ENCODE data around the gene HES3. TPM values are rescaled to one million over a fixed set of nuclear protein-coding genes. Genes with fewer than 3 reads are reported as not detected.

The HES3 gene
- total and polyA plus RNA-seq, 10 of the 15 experiments (the other 5 are each of a cell fraction or from before 2014, with no cell fraction given), result not detected

DNA sequence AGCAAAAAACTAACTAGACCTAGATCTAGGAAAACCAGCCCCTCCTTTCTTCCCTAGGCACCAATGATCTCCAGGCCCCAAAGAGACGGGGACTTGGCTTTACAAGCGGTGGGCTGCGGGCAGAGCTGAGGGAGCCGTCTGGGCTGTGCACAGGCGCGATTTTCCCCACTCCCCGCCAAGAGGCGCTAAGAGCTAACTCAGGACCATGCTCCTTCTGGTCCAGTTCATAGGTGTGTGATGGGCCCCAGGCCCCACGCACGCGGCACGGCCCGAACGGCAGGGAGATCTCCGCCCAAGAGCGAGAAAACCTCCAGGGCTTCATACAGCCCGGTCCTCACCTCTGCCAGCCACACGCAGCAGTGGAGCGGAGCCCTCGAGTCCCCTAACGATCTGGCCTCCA, 24.4 kb downstream of the HES3 start:
- no peaks in the 10 kb centered on the region for H3K9me3 ChIP-seq (replicated peaks; ENCODE audit: control insufficient read depth, insufficient read depth, low read length)
- no peak overlapping the region for H3K27ac ChIP-seq (ENCODE audit: control insufficient read depth, insufficient read depth)
- DNase-seq (ENCODE audit: low read depth, low spot score) (no peak), ATAC-seq (no peak), FAIRE-seq (no peak)
- in situ Hi-C loops (cut with MboI) (no loop called here), intact Hi-C loops (cut with micrococcal nuclease; ENCODE audit: unreplicated experiment) (no loop called here)
- H3K79me2 ChIP-seq (ENCODE audit: control insufficient read depth, insufficient read depth, low read length), result no peaks in the 10 kb centered on the region
- 97% methylated on average over 21 of the region's 21 CpGs for WGBS (ENCODE audit: insufficient coverage, insufficient replicate concordance, low lambda C conversion rate, missing lambda C conversion rate)
- no peaks in the 10 kb centered on the region; the same call in 1 of the 2 replicates for H4K20me1 ChIP-seq (ENCODE audit: control insufficient read depth, insufficient read depth)
- no peak for TF ChIP-seq ZNF274 (IDR thresholded peaks at IDR 0.05; ENCODE audit: insufficient read depth, insufficient read length)
- no peak for TF ChIP-seq RCOR1 (conservative IDR thresholded peaks at IDR 0.05; ENCODE audit: low read depth, low read length)
- TF ChIP-seq ETV6 (conservative IDR thresholded peaks at IDR 0.05 in 1 of 2, IDR thresholded peaks at IDR 0.05 in 1 of 2; ENCODE audit: borderline replicate concordance in 1 of 2, low read depth in 1 of 2), result no peak
- ChIA-PET POLR2A (no interaction called here), RAD21 (ENCODE audit: unreplicated experiment) (no interaction called here), SMC1A (ENCODE audit: uncharacterized antibody, unreplicated experiment) (no interaction called here), CTCF (no interaction called here)
- no peaks in the 10 kb centered on the region for H3K4me1 ChIP-seq (ENCODE audit: control insufficient read depth, insufficient read depth, low read length)
- H3K27me3 ChIP-seq (replicated peaks in 1 of 2; ENCODE audit: control insufficient read depth in 2 of 2, insufficient read depth in 2 of 2, low read length in 1 of 2), result no peaks in the 10 kb centered on the region
- no peak overlapping the region for H2AFZ ChIP-seq (ENCODE audit: control insufficient read depth, low read depth, low read length)
- no TSS peak for BruUV-seq (replicated peaks)
- no peak overlapping the region for H3K9ac ChIP-seq (ENCODE audit: control insufficient read depth, insufficient read depth, low read length)
- peaks cover 0 to 8% of the 10 kb centered on the region in 2 experiments; a peak in 2 of 4 replicates for H3K36me3 ChIP-seq (ENCODE audit: control insufficient read depth in 2 of 2, insufficient read depth in 2 of 2, low read length in 1 of 2)
- H3K4me2 ChIP-seq (ENCODE audit: control insufficient read depth, insufficient read depth), result no peak overlapping the region
- H3K4me3 ChIP-seq, result no peak overlapping the region

DNA sequence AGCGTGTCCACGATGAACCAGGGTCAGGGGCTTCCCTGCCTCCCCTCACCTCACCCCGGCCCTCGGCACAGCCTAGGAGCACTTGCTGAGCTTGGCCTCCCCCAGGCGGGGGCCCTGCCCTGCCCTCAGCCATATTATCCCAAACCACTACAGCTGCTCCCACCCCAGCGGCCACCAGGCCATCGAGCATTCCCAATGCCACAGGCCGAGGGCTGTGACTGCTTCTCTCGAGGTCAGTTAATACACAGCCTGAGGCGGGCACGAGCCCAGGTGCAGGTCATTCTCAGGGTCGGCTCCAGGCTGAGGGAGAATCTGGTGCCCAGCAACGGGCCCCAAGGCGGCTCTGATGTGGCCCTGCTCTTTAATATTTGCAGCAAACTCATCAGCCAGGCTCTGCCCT, 25.3 kb downstream of the HES3 start:
- no peak overlapping the region for H3K4me3 ChIP-seq
- ChIA-PET RAD21 (ENCODE audit: unreplicated experiment) (no interaction called here), CTCF (no interaction called here), POLR2A (no interaction called here), SMC1A (ENCODE audit: uncharacterized antibody, unreplicated experiment) (no interaction called here)
- peaks cover 0 to 7% of the 10 kb centered on the region in 2 experiments; a peak in 2 of 4 replicates for H3K36me3 ChIP-seq (ENCODE audit: control insufficient read depth in 2 of 2, insufficient read depth in 2 of 2, low read length in 1 of 2)
- H3K9me3 ChIP-seq (replicated peaks; ENCODE audit: control insufficient read depth, insufficient read depth, low read length), result no peaks in the 10 kb centered on the region
- ATAC-seq (no peak), FAIRE-seq (no peak), DNase-seq (ENCODE audit: low read depth, low spot score) (no peak)
- H3K9ac ChIP-seq (ENCODE audit: control insufficient read depth, insufficient read depth, low read length), result no peak overlapping the region
- H3K27me3 ChIP-seq (replicated peaks in 1 of 2; ENCODE audit: control insufficient read depth in 2 of 2, insufficient read depth in 2 of 2, low read length in 1 of 2), result no peaks in the 10 kb centered on the region
- WGBS (ENCODE audit: insufficient coverage, insufficient replicate concordance, low lambda C conversion rate, missing lambda C conversion rate), result 89% methylated on average over 14 of the region's 14 CpGs
- no TSS peak for BruUV-seq (replicated peaks)
- in situ Hi-C loops (cut with MboI) (no loop called here), intact Hi-C loops (cut with micrococcal nuclease; ENCODE audit: unreplicated experiment) (no loop called here)
- H4K20me1 ChIP-seq (ENCODE audit: control insufficient read depth, insufficient read depth), result no peaks in the 10 kb centered on the region; the same call in 1 of the 2 replicates
- H3K79me2 ChIP-seq (ENCODE audit: control insufficient read depth, insufficient read depth, low read length), result no peaks in the 10 kb centered on the region
- H2AFZ ChIP-seq (ENCODE audit: control insufficient read depth, low read depth, low read length), result no peak overlapping the region
- H3K4me2 ChIP-seq (ENCODE audit: control insufficient read depth, insufficient read depth), result no peak overlapping the region
- H3K4me1 ChIP-seq (ENCODE audit: control insufficient read depth, insufficient read depth, low read length), result no peaks in the 10 kb centered on the region
- H3K27ac ChIP-seq (ENCODE audit: control insufficient read depth, insufficient read depth), result no peak overlapping the region
- TF ChIP-seq, protein P1, sequence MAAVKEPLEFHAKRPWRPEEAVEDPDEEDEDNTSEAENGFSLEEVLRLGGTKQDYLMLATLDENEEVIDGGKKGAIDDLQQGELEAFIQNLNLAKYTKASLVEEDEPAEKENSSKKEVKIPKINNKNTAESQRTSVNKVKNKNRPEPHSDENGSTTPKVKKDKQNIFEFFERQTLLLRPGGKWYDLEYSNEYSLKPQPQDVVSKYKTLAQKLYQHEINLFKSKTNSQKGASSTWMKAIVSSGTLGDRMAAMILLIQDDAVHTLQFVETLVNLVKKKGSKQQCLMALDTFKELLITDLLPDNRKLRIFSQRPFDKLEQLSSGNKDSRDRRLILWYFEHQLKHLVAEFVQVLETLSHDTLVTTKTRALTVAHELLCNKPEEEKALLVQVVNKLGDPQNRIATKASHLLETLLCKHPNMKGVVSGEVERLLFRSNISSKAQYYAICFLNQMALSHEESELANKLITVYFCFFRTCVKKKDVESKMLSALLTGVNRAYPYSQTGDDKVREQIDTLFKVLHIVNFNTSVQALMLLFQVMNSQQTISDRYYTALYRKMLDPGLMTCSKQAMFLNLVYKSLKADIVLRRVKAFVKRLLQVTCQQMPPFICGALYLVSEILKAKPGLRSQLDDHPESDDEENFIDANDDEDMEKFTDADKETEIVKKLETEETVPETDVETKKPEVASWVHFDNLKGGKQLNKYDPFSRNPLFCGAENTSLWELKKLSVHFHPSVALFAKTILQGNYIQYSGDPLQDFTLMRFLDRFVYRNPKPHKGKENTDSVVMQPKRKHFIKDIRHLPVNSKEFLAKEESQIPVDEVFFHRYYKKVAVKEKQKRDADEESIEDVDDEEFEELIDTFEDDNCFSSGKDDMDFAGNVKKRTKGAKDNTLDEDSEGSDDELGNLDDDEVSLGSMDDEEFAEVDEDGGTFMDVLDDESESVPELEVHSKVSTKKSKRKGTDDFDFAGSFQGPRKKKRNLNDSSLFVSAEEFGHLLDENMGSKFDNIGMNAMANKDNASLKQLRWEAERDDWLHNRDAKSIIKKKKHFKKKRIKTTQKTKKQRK (IDR thresholded peaks at IDR 0.05; ENCODE audit: low read depth, low read length), result no peak
- no peak for TF ChIP-seq SMAD1 (IDR thresholded peaks at IDR 0.05; ENCODE audit: low read depth, partially characterized antibody)
- TF ChIP-seq, protein P2, sequence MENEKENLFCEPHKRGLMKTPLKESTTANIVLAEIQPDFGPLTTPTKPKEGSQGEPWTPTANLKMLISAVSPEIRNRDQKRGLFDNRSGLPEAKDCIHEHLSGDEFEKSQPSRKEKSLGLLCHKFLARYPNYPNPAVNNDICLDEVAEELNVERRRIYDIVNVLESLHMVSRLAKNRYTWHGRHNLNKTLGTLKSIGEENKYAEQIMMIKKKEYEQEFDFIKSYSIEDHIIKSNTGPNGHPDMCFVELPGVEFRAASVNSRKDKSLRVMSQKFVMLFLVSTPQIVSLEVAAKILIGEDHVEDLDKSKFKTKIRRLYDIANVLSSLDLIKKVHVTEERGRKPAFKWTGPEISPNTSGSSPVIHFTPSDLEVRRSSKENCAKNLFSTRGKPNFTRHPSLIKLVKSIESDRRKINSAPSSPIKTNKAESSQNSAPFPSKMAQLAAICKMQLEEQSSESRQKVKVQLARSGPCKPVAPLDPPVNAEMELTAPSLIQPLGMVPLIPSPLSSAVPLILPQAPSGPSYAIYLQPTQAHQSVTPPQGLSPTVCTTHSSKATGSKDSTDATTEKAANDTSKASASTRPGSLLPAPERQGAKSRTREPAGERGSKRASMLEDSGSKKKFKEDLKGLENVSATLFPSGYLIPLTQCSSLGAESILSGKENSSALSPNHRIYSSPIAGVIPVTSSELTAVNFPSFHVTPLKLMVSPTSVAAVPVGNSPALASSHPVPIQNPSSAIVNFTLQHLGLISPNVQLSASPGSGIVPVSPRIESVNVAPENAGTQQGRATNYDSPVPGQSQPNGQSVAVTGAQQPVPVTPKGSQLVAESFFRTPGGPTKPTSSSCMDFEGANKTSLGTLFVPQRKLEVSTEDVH (IDR thresholded peaks at IDR 0.05; ENCODE audit: low read depth, partially characterized antibody), result no peak
- TF ChIP-seq, protein P3, sequence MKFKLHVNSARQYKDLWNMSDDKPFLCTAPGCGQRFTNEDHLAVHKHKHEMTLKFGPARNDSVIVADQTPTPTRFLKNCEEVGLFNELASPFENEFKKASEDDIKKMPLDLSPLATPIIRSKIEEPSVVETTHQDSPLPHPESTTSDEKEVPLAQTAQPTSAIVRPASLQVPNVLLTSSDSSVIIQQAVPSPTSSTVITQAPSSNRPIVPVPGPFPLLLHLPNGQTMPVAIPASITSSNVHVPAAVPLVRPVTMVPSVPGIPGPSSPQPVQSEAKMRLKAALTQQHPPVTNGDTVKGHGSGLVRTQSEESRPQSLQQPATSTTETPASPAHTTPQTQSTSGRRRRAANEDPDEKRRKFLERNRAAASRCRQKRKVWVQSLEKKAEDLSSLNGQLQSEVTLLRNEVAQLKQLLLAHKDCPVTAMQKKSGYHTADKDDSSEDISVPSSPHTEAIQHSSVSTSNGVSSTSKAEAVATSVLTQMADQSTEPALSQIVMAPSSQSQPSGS (IDR thresholded peaks at IDR 0.05; ENCODE audit: low read length), result no peak

Measured in GM12878 (cell line).